GM19240 (cell line): Measurements from ENCODE around the gene SMAD9.

Source experiments
- DNase-seq: peaks from one replicate; pipeline ENCODE4 v3.0.0; 2011; ENCODE audit warnings: low spot score; ENCODE audit not compliant: insufficient read length

Gene SMAD9

GRCh38 chr13:36818804-36819738 lies 101.0 kb downstream of the SMAD9 start, which contains the start of gene RFXAP:
Gene RFXAP, plus strand, starts transcription at chr13:36819222. Its CDS starts 136 bp downstream, at chr13:36819358.
- peak; percentile 84 for DNase-seq

- DNase-seq = no peak
These were observed 101.8 kb downstream of the SMAD9 start for GRCh38 chr13:36817996-36818803.

- no peak for DNase-seq
These were observed 105.0 kb downstream of the SMAD9 start for GRCh38 chr13:36815062-36815461.

DNA sequence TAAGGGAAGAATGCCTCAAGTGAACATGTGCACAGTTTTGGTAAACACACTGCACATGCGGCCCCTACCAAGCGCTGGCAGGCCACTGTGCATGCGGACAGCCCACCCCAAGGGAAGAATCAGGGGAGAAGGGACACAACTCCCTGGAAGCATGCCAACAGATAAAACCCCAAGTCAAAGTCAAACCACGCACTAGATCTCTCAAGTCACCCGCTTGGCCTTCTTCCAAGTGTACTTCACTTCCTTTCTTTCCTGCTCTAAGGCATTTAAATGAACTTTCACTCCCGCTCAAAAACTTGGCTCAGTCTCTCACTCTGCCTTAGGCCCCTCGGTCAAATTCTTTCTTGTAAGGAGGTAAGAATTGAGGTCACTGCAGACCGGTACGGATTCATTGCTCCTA lies 105.6 kb downstream of the SMAD9 start:
- no peak for DNase-seq

- no peak for DNase-seq
These were observed 106.8 kb downstream of the SMAD9 start for GRCh38 chr13:36813225-36813624.

- no peak for DNase-seq
These were observed 112.4 kb downstream of the SMAD9 start for GRCh38 chr13:36807616-36808015.

GRCh38 chr13:36806102-36806501 lies 113.9 kb downstream of the SMAD9 start:
- no peak for DNase-seq

- DNase-seq = no peak
These were observed 115.5 kb downstream of the SMAD9 start for GRCh38 chr13:36804588-36804987.

DNA sequence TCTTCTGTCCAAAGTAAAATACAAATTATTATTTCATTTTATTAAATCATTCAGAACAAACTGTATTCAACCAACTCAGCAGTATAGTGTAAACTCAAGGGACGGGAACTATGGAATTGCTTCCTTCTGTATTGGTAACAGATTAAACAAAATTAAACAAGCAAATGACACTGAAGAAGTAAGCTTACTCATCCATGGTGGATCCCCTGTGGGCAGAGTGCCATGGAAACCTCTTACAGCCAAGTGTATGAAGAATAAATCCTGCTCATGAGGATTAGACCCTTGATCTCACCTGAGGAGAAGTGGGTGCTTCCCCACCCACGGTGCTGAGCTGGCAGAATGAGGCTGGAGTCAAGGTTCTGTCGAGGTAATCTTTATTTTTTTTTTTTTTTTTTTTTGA lies 119.0 kb downstream of the SMAD9 start:
- DNase-seq = no peak

- no peak for DNase-seq
These were observed 124.0 kb downstream of the SMAD9 start for GRCh38 chr13:36796052-36796451.

GRCh38 chr13:36795463-36795862 lies 124.6 kb downstream of the SMAD9 start:
- no peak for DNase-seq
